Measurements from ENCODE around the gene ESYT2. TPM values are rescaled to one million over a fixed set of nuclear protein-coding genes. Genes with fewer than 3 reads are reported as not detected.
A peak's percentile ranks its signal among the peaks of the same experiment; 100 is the strongest.

Gene ESYT2
- total RNA-seq, 1 experiment from 2014 or later, result 39.0 TPM

- Histone ChIP-seq H3K27me3 (ENCODE audit: insufficient read depth, low read length) (no peaks in the 10 kb centered on the region), H2BK12ac (ENCODE audit: insufficient read length, low read depth, low read length) (no peak overlapping the region), H3K9me3 (ENCODE audit: control insufficient read depth, low read depth, low read length) (no peaks in the 10 kb centered on the region), H3T11ph (ENCODE audit: low read length) (no peak overlapping the region), H3K79me1 (ENCODE audit: insufficient read depth, low read depth, low read length, poor library complexity, severe bottlenecking) (no peaks in the 10 kb centered on the region), H3K27ac (ENCODE audit: insufficient read length, low read depth, low read length) (no peak overlapping the region), H2AFZ (ENCODE audit: low read length) (no peak overlapping the region), H2BK20ac (ENCODE audit: low read depth, low read length, poor library complexity, severe bottlenecking) (no peak overlapping the region), H4K20me1 (ENCODE audit: control insufficient read depth, insufficient read depth, insufficient read length) (no peaks in the 10 kb centered on the region), H3K9ac (ENCODE audit: extremely low read depth, insufficient read length, low read length) (no peak overlapping the region), H2AK5ac (ENCODE audit: insufficient read length, low read length) (no peak overlapping the region), H3K4me2 (ENCODE audit: insufficient read depth, insufficient read length, low read length) (no peak overlapping the region), H3K14ac (ENCODE audit: insufficient read depth, low read length) (no peak overlapping the region), H3K4ac (ENCODE audit: low read depth, low read length) (no peak overlapping the region), H2BK15ac (ENCODE audit: low read depth, low read length) (no peak overlapping the region), H3K56ac (ENCODE audit: insufficient read length, low read depth, low read length) (no peak overlapping the region), H2BK120ac (ENCODE audit: low read depth, low read length, poor library complexity, severe bottlenecking) (no peak overlapping the region), H2BK5ac (ENCODE audit: insufficient read length, low read length) (no peak overlapping the region), H4K8ac (replicated peaks; ENCODE audit: insufficient read length, low read depth, low read length) (no peak overlapping the region), H3K79me2 (ENCODE audit: insufficient read depth, low read length) (no peaks in the 10 kb centered on the region), H3K23ac (ENCODE audit: insufficient read length, low read depth, low read length) (no peak overlapping the region), H3K23me2 (ENCODE audit: insufficient read length, low read depth, low read length, poor library complexity, severe bottlenecking) (no peaks in the 10 kb centered on the region), H3K4me1 (ENCODE audit: insufficient read depth, low read length) (no peaks in the 10 kb centered on the region), H3K18ac (ENCODE audit: insufficient read length, low read depth, low read length) (no peak overlapping the region), H4K91ac (ENCODE audit: insufficient read length, low read depth, low read length) (no peak overlapping the region), H4K5ac (ENCODE audit: insufficient read length, low read depth, low read length) (no peak overlapping the region)
- DNase-seq, result no peak
- no peak overlapping the region for H3K4me3 Mint-ChIP-seq
- H3K27ac Mint-ChIP-seq, result peak overlapping the region in 1 of 3 experiments; percentile 79; a peak in 1 of 7 replicates
- H3K9me3 Mint-ChIP-seq, result no peaks in the 10 kb centered on the region
- TF ChIP-seq, protein P1, sequence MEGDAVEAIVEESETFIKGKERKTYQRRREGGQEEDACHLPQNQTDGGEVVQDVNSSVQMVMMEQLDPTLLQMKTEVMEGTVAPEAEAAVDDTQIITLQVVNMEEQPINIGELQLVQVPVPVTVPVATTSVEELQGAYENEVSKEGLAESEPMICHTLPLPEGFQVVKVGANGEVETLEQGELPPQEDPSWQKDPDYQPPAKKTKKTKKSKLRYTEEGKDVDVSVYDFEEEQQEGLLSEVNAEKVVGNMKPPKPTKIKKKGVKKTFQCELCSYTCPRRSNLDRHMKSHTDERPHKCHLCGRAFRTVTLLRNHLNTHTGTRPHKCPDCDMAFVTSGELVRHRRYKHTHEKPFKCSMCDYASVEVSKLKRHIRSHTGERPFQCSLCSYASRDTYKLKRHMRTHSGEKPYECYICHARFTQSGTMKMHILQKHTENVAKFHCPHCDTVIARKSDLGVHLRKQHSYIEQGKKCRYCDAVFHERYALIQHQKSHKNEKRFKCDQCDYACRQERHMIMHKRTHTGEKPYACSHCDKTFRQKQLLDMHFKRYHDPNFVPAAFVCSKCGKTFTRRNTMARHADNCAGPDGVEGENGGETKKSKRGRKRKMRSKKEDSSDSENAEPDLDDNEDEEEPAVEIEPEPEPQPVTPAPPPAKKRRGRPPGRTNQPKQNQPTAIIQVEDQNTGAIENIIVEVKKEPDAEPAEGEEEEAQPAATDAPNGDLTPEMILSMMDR (conservative IDR thresholded peaks at IDR 0.05), result peak; percentile 44; the same call in 2 of the 3 replicates
- no peaks in the 10 kb centered on the region for H3K27me3 Mint-ChIP-seq (ENCODE audit: low read depth)
- no CpG with 5 or more reads among the region's 11 CpGs for WGBS (ENCODE audit: extremely low coverage, insufficient read length, low lambda C conversion rate)
- H3K4me1 Mint-ChIP-seq, result 0 out of 4 replicates have a peak, but pooled peaks cover 0 to 2% of the 10 kb centered on the region in 2 experiments
- peaks cover 15 to 23% (median 20%) of the 10 kb centered on the region in 3 experiments; a peak in 5 of 7 replicates for H3K36me3 Mint-ChIP-seq (ENCODE audit: insufficient read depth in 1 of 3, low read depth in 3 of 3)
These were observed 56.4 kb downstream of the ESYT2 start for GRCh38 chr7:158772916-158773315.
